Stimulated activated CD8-positive, alpha-beta memory T cell treated with anti-CD3 and anti-CD28 coated beads, Interleukin-15, amount 100 ng/mL, for 48 hours (primary cell): ENCODE results near the gene CAPN13.

Experiments used
- DNase-seq, 2 donors: peaks; one replicate each; pipeline ENCODE4 v3.0.0-alpha.2; 2020; ENCODE audit warnings: low read depth in 2 of 2

CAPN13 gene

GRCh38 chr2:30807249-30807648 is at the start of gene CAPN13:
Gene CAPN13 (minus strand): TSS chr2:30807446. CDS start chr2:30787325, 20,121 bp downstream.
- DNase-seq = no peak

GRCh38 chr2:30847841-30848240 is 40.6 kb upstream of the CAPN13 start:
- no peak for DNase-seq

- DNase-seq = no peak
Measured at GRCh38 chr2:30847329-30847728, 40.1 kb upstream of the CAPN13 start.

DNA sequence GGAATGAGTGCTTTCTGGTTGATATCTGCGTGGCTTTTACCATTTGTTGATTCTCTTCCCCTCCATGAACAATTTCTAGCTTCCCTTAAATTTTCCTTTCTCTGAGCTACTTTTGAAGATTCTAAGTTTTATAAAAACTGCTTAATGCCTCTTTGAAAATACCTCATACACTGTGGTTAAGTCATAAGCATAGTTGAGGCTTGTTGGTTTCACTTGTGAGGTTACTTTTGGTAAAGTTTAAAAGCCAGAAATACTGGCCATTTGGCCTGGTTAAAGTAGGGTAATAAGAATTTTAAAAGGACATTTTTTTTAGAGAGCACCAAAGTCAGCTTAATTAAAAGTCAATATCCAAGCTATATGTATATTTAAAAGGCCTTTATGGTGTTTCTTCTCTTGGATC is 21.3 kb upstream of the CAPN13 start:
- no peak for DNase-seq

DNA sequence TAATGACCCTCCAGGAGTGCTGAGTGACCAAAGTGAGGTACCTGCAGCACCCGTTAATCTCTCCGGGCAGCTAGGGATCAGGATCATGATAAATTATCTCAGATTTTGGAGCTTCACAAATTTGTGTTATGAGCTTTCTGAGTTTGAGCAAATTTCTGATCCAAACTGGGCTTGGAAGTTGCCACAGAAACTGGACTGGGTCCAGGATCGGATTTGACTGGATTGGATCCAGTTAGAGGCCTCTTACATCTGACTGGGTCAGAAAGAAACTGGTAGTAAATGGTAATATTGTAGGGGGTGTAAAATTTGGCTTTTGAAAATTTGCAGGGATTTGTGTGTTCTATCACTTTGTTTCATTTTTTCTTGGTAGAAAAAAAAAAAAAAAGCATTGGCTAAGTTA is 19.7 kb upstream of the CAPN13 start:
- DNase-seq = no peak

- DNase-seq = no peak
Measured at GRCh38 chr2:30826481-30826880, 19.2 kb upstream of the CAPN13 start.

DNA sequence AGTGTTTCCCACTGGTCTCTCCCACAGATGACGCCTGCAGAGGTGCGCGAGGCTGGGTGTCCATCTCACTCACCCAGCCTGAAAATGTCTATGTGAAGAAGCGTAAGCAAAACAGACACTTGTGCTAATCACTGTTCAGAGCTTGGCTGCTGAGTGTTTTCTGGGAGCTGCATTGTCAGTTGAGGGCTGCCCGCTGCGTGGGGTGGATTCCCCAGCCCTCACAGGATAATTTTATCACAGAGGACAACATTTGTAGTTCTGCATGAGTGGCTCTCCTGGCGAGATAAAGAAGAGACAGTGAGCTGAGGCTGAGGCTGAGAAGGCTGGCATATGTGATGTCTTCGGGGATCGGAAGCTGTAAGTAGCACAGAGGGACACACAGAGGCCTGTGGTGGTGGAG is 16.2 kb upstream of the CAPN13 start:
- no peak for DNase-seq

GRCh38 chr2:30821960-30822359 is 14.7 kb upstream of the CAPN13 start:
- DNase-seq = no peak

DNA sequence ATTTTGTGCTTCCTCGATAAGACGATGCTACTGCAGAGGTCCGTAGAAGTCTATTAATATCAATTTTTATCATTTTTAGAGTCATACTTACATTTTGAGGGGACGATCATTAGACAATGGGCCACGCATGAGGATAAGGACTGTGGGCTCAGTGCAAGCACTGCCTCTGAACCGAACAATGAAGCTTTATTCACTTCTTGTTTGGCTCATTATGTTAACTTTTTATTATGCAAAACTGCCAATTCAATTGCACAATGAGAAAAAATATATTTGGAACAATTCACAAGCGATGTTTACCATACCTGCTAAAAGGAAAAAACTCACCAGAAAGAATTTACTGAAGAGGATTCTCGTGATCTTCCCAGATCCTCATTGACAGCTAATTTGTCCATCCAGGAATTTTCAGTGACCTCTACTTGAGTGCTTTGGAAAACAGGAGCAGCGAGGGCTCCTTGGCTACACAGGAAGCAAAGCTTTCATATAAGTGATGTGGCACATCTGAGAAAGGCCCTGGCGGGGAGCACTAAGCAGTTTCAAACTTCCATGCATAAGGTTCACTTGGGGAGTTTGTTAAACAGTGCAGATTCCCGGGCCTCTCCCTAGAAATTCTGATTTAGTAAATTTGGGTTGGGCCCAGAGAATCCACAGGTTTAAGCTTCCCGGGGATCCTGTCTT is 13.3 kb upstream of the CAPN13 start:
- DNase-seq = no peak

DNA sequence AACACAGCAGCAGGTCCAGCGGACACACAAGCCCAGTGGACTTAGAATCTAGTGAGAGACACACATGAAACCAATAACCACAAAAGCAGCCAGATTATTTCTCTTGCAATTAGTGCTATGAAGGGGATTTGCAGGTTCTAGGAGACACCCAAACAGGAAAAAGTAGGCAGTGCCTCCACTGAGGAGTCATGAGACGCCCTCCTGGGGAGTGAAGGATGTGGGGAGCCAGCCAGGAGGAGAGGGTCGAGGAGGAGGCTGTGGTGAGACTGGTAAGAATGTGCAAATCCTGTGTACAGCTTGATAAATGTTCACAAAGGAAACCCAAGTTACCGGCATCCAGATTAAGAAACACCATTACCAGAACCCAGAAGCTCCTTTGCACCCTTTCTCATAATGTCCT is 2.7 kb upstream of the CAPN13 start:
- no peak for DNase-seq

GRCh38 chr2:30808695-30809094 is 1.4 kb upstream of the CAPN13 start:
- DNase-seq = no peak

- no peak for DNase-seq
Measured at GRCh38 chr2:30803281-30803680, 4.0 kb downstream of the CAPN13 start.

DNA sequence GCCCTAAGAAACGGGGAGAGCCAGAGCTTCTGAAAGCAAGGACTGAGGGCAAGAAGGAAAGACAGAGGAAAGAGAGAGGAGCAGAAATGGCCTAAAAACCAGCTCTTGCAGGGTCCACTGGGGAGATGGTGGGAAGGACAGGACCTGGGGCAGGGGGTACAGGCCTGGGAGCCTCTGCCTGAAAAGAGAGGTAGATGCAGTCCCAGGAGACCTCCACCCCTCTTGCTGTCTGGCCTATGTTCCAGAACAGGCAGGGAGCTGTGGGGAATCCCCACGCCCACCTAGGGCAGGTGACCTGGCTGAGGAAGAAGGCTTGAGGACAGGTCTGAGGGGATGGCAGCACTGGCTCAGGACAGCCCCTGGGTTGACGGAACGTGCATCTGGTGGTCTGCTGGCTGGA is 4.6 kb downstream of the CAPN13 start:
- no peak for DNase-seq

GRCh38 chr2:30801821-30802455 is 5.3 kb downstream of the CAPN13 start:
- DNase-seq = no peak

DNA sequence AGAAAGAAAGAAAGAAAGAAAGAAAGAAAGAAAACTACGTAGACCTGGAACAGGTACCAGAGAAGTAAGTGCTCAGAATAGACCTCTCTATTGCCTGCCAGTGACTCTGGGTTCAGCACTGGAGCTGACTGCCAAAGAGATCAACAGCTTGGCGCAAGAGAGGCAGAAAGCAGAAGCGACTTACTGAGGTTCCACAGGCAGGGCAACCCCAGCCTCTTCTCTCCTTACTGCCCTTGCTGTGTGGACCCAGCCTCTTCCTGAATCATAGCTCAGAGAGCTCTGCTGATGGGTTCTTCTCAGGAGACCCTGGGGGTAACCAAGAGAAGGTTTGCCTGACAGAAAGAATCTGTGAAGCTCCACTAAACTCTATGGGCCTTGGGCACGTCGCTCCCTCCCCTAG is 7.1 kb downstream of the CAPN13 start:
- no peak for DNase-seq

DNA sequence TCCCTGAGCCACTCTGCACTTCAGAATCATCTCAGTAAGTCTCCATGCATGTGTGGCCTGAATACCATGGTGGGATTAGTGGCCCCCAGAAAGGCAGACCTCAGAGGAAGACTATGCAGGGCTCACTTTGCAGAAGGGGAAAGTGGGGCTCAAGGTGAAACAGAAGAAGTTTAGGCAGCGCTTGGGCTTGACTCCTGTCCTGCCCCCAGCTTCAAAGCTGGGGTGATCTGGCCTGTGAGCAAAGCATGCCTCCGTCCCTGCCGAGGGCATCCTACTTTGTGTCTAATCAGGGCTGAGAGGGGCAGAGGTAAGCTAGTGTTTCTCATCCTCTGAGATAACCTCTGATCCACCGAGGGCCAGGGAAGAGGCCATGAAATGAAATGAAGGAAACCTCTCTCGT is 7.9 kb downstream of the CAPN13 start:
- DNase-seq = no peak

DNA sequence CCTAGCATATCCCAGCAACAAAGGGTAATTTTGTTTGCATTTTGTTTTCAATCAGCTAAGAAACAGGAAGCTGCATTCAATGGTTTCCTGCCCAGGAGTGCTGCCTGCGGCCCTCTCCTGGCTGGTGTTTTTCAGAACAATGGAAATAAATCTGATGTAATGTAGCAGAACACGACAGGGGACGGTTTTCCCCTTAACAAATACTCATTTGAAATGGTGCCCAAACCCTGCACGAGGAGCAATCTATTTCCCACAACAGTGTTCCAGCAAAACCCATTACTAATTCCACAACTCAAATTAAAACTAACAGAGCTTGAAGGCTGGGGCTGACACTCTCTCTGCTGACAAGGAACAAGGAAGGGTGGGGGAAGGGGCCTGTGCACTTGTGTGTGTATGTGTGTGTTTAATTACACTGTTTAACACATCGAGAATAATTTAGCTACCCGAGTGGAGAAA is 8.7 kb downstream of the CAPN13 start:
- no peak for DNase-seq

DNA sequence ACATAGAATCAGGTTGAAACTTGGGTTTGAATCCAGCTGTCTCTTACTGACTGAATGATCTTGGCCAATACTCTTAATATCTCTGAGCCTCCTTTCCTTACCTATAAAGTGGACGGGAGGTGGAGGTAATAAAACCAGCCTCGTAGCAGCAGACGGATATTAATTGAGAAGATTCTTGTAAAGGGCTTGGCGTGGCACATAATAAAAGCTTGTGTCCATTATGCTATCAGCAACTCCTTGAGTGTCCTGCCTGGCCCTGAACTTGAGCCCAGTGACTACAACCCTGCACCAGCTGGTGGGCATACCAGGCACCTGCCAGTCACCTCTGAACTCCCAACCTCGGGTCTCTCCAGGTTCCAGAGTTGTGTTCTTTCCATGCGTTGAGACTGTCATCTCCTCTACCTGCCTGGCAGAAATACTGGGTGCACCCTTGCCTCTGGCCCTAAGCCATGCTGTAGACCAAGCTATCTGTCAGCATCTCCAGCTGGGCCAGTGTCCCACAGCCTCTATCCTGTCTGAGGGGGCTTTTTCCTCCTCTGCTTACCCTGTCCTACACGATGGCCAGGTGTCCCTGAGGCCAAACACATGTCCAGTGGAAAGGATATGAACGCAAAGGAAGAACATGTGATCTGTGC is 9.7 kb downstream of the CAPN13 start:
- DNase-seq = no peak

DNA sequence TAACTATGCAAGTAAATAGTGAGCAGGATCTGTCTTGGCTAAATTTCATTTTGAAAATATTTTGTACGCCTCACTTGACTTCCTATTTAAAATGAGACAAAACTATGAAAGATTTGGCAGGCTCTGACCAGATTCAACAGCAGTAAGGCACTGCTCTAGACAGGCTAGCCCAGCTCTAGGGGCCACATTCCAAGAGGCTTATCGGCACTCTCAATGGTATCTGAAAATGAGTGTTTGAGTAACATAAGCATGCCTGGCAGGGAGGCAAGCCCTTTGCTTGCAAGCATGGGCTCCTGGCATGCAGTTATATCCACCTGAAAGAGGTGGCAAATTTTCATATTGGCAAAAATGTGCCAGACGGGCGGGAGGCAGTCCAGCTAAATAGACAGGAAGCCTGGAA is 10.5 kb downstream of the CAPN13 start:
- no peak for DNase-seq

GRCh38 chr2:30792521-30792920 is 14.7 kb downstream of the CAPN13 start:
- no peak for DNase-seq

DNA sequence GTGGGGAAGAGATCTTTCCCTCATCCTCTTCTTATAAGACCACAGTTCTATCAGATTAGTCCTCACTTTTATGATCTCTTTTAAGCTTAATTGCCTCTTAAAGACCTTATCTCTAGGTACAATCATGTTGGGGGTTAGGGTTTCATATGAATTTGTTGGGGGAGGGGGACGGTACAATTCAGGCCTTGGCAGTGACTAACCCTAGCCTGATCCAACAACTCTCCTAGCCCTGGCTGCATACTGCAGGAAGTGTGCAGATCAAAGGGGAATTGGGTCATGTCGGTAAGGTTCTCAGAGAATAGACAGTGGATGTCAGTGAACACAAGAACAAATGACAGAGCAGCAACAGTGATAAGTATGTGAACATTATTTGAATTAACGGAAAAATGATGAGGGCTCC is 16.4 kb downstream of the CAPN13 start:
- no peak for DNase-seq

GRCh38 chr2:30789670-30790210 is 17.5 kb downstream of the CAPN13 start:
- no peak for DNase-seq
